ENCODE measurements around the gene STK17A.
A peak's percentile ranks its signal among the peaks of the same experiment; 100 is the strongest.
"Not testable (repeated sequence)": the region's sequence is repeated elsewhere in the genome, so short reads cannot be mapped to it uniquely, and the experiment has no call there.

STK17A gene

DNA sequence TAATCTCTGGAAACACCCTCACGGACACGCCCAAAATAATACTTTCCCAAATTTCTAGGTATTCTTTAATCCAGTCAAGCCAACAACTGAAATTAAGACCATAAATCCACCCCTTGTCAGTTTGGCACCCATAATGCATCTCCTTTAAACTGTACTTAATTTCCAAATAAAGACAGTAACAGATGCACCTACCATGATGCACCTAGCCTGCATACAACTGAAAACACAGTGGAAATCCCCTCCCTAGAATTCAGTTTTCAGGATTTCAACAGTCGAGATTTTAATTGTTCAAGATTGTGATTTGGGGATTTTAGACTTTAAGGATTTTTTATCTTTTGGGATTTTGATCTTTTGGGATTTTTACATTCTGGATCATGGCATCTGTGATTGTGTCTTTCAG, 17.1 kb downstream of the STK17A start:
- DNase-seq (ENCODE audit: low spot score): no peak

- DNase-seq (ENCODE audit: low spot score): no peak
Measured at GRCh38 chr7:43602256-43602655, 19.3 kb downstream of the STK17A start.

GRCh38 chr7:43604251-43604650, 21.3 kb downstream of the STK17A start:
- DNase-seq (ENCODE audit: low spot score): no peak

GRCh38 chr7:43609097-43609496, 26.2 kb downstream of the STK17A start:
- DNase-seq (ENCODE audit: low spot score): no peak

DNA sequence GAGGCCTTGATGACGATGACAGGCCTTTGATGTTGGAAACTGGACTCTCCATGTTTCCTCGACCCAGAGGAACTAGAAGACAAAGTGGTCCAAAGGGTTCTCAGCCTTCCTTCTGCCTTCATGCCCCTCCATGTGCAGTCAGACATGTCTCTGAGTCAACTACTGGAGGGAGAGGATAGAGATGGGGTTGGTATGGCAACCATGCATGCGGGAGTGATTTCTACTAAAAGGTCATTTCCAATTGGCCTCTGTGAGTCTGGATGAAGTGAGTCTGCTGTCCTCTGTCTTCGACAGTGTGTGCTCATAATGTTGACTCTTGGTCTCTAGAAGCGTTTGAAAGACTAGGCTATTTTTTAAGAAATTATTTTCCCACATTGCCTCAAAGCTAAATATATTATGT, 29.2 kb downstream of the STK17A start:
- no peak for DNase-seq (ENCODE audit: low spot score)

DNA sequence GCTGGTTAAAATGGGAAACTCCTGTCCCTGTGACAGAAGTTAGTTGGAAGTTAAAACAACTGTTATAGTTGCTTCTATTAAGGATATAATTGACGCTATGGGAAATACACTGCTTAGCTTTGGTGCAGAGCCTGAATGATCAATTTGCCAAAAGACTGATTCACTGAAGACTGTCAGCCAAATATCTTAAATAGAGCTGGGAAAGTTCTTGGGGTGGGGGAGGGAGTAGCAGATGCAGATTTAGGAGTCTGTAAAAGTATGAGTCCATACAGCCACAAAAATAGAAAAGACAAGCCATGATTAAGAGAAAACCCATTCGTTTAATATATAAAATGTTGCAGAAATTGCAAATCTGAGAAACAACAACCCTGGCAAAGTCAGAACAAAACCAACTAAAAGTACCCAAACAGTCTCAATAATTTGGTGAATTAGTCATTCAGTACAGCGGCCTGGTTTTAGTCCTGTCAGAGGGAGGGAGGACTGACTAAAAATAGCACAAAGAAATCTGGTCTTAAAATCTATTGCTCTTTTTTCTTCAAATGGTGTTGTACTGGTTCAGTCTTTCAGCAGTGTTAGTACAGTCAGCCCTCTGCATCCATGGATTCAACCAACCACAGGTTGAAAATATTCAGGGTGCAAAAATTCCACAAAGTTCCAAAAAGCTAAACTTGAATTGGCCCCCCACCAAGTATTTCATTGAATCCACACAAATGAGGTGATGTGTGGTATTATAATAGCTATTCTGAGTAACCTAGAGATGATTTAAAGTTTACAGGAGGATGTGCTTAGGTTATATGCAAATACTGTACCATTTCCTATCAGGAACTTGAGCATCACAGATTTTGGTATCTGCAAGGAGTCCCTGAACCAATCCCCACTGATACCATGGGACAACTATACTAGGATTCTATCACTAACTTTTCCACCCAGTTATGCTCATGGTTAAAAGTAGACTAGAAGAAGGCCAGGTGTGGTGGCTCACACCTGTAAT, 30.0 kb downstream of the STK17A start:
- DNase-seq (ENCODE audit: low spot score): peak; percentile 34

DNA sequence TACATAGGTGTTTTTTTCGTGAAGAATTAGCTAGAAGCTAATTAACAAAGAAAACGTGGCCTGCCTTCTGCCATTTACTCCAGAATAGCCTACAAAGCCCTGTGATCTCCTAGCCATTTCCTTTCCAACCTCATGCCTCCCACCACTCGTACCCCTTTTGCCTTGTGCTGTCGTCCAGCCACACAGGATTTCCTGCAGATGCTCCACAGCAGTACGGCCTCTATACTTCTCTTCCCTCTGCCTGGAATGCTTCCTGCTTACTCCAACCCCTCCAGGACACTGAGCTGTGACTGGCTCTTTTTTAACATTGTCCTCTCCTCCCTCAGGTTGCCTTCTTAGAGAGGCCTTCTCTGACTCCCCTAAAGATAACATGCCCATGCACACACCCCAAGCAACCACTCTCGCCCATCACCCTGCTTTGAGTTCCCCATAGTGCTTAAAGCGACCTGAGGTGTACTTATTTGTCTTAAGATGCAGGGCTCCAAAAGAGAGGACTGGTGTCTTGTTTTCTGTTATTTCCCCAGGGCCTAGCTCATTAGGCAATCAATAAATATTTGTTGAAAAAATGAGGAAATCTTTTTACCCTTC, 32.7 kb downstream of the STK17A start:
- DNase-seq (ENCODE audit: low spot score): no peak

DNA sequence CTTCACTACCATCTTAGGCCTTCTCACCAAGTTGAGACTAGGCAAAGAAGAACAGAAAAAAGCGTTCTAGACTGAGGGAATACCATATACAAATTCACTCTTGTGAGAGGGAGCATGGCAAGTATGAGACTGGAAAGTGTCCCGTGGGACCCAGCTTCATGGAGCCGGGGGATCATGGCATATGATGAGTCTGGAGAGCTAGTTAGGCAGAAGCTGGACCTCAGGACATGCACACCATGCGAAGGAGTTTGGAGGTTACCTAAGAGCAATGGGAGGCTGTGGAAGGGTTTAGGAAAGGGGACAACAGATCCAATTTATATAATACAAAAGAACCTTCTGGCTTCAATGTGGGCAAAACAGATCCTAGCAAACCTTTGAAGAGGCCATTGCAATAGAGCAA, 34.1 kb downstream of the STK17A start:
- DNase-seq (ENCODE audit: low spot score): no peak

DNA sequence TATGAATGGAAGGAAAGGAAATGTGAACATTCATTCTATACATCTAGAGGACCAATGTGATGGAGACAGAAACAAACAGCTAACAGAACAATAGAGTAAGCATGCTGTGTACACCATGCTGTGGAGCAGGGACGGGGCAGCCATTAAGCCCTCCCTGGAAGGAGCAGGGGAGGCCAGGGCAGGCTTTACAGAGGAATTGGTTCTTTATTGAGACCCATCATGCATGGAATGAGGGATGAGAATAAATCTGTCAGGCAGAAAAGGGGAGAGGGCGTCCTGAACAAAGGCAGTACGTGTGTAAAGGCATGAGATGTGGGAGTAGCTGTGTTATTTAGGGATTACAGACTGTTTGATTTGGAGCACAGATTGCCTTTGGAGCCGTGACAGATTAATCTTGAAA, 35.2 kb downstream of the STK17A start:
- no peak for DNase-seq (ENCODE audit: low spot score)

DNA sequence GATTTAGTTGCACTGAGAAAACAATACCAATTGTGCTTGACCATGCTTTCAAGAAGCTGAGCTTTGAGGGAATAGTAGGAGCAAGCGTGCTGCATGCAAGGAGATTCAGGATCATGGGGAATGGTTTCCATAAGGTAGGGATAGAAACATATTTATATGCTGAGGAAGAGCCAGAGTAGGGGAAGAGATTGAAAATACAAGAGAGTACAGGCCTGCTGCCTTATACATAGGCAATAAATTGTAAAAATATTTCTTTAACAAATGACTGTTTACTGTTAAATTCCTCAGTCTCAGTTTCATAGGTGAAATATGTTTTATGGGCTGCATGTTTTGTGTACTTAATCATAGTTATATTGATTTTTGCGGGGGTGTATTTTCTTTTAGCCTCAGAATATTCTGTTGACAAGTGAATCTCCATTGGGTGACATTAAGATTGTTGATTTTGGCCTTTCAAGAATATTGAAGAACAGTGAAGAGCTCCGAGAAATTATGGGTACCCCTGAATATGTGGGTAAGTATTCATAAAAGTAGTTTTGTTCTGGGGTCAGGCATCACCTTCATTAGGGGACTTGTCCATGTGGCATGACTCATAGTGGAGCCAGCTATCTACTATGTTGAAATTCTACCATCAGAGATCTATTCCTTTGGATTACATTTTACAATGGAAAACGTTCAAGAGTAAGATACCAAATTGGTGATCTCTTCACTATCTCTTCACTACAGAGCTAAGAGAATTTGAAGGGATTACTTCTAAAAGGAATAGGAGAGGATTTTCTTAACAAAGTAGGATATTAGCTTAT, 36.5 kb downstream of the STK17A start:
- DNase-seq (ENCODE audit: low spot score): no peak

- no peak for DNase-seq (ENCODE audit: low spot score)
Measured at GRCh38 chr7:43621729-43622448, 39.0 kb downstream of the STK17A start.

GRCh38 chr7:43624156-43624555, 41.2 kb downstream of the STK17A start:
- no peak for DNase-seq (ENCODE audit: low spot score)

- no peak for DNase-seq (ENCODE audit: low spot score)
Measured at GRCh38 chr7:43625453-43625852, 42.5 kb downstream of the STK17A start.

- DNase-seq (ENCODE audit: low spot score): no peak
Measured at GRCh38 chr7:43625980-43626379, 43.1 kb downstream of the STK17A start.

- no peak for DNase-seq (ENCODE audit: low spot score)
Measured at GRCh38 chr7:43626695-43627094, 43.8 kb downstream of the STK17A start.

DNA sequence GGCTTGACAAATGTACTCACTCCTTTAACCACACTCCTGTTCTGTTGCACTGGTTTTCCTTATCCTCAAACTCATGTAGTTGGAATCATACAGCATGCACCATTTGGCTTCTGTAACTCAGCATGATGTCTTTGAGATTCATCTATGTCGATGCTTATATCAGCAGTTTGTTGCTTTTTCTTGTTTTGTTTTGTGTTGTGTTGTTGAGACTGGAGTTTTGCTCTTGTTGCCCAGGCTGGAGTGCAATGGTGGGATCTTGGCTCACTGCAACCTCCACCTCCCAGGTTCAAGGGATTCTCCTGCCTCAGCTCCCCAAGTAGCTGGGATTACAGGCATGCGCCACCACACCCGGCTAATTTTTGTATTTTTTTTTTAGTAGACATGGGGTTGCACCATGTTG, 44.9 kb downstream of the STK17A start:
- DNase-seq (ENCODE audit: low spot score): not testable (repeated sequence)

- no peak for DNase-seq (ENCODE audit: low spot score)
Measured at GRCh38 chr7:43628431-43628830, 45.5 kb downstream of the STK17A start.

GRCh38 chr7:43629857-43630256, 46.9 kb downstream of the STK17A start:
- no peak for DNase-seq (ENCODE audit: low spot score)

GRCh38 chr7:43630482-43630881, 47.6 kb downstream of the STK17A start:
- DNase-seq (ENCODE audit: low spot score): no peak

GRCh38 chr7:43631559-43631958, 48.7 kb downstream of the STK17A start:
- no peak for DNase-seq (ENCODE audit: low spot score)

DNA sequence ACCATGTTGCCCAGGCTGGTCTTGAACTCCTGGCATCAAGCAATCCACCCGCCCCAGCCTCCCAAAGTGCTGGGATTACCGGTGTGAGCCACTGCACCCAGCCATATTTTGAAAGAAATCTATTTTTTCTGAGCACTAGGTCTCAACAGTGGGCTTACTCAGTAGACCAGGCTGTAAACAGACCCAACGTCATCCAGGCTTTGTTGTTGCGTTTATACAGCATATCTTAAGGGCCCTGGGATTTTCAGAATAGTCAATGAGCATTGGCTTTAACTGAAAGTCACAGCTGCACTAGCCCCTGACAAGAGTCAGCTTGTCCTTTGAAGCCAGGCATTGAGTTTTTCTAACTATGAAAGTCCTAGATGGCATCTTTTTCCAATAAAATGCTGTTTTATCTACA, 49.8 kb downstream of the STK17A start:
- no peak for DNase-seq (ENCODE audit: low spot score)

- no peak for DNase-seq (ENCODE audit: low spot score)
Measured at GRCh38 chr7:43634384-43634783, 51.5 kb downstream of the STK17A start.
